ENCODE measurements around the gene CDH13.

CDH13 gene

DNA sequence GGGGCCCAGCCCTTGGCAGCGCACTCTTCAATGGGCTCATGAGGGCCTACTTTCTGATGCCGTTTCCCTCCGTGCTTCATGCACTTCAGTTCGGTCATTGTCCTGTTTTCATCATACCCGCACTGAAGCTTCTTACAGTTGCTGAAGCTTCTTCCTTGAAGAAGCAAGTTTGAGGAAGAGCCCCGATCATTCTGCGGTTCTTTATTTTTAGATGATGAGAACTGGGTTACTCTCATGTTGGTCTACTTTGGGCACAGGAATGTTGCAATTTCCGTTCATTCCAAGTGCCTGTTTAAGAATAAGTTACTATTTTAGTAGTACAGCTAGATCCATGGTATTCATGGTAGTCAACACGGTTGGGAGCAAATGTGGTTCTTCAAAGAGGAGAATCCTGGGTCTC, 593.3 kb downstream of the CDH13 start:
- Histone ChIP-seq H2AFZ (ENCODE audit: low read length, unreplicated experiment) (no peak overlapping the region), H3K79me2 (ENCODE audit: control insufficient read depth, insufficient read depth, low read length, unreplicated experiment) (no peaks in the 10 kb centered on the region), H3K27me3 (ENCODE audit: insufficient read depth, low read length) (no peaks in the 10 kb centered on the region), H3K27ac (ENCODE audit: low read depth, low read length) (no peak overlapping the region), H3K4me1 (ENCODE audit: control insufficient read depth, insufficient read depth, low read length, unreplicated experiment) (no peaks in the 10 kb centered on the region), H3K36me3 (ENCODE audit: insufficient read depth, low read length) (no peaks in the 10 kb centered on the region), H3K4me3 (ENCODE audit: low read depth, low read length) (no peak overlapping the region)

DNA sequence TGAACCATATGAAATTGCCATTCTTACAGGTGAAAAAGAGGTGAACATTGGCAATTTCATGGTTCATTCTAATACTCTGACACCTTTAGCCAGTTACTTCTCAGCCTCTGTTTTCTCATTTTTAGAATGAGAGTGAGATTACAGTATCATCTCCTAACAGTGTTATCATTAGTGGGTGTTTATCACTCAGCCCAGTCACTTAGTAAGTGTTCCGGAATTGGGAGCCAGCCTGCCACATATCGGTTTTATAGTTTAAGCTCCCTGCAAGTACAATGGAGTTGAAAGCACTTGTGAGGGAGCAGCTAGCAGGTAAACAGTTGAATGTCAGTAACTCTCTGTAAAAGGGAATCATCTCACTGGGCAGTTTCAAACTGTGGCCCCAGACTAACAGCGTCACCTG, 597.9 kb downstream of the CDH13 start:
- Histone ChIP-seq H3K27ac (ENCODE audit: low read depth, low read length) (no peak overlapping the region), H3K79me2 (ENCODE audit: control insufficient read depth, insufficient read depth, low read length, unreplicated experiment) (no peaks in the 10 kb centered on the region)

DNA sequence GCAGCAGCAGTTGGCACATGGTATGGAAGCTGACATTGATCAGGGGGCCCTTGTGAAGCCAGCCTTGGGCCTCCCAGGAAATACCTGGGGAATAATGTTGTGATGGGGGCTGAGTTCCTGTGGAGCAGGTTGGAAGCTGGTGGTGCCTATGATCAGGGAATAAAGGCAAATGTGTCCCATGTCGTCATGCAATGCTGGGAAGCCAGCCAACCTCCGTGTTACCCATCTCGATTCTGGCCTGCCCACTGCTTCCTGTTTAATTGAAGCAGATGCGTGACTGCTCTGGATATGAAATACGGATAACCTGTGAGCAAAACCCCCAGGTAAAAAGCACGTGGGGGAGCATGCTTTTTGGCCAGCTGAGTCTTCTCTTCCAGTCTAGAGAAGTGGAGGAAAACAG, 600.6 kb downstream of the CDH13 start:
- H3K27me3 ChIP-seq (ENCODE audit: insufficient read depth, low read length): no peaks in the 10 kb centered on the region
- no peaks in the 10 kb centered on the region for H3K79me2 ChIP-seq (ENCODE audit: control insufficient read depth, insufficient read depth, low read length, unreplicated experiment)
- H3K27ac ChIP-seq (ENCODE audit: low read depth, low read length): no peak overlapping the region
- no peak overlapping the region for H3K4me3 ChIP-seq (ENCODE audit: low read depth, low read length)
- no peaks in the 10 kb centered on the region for H3K4me1 ChIP-seq (ENCODE audit: control insufficient read depth, insufficient read depth, low read length, unreplicated experiment)
- H2AFZ ChIP-seq (ENCODE audit: low read length, unreplicated experiment): no peak overlapping the region
- H3K36me3 ChIP-seq (ENCODE audit: insufficient read depth, low read length): no peaks in the 10 kb centered on the region

More for the DNA sequence above, 597.9 kb downstream of the CDH13 start:
- Histone ChIP-seq H3K36me3 (ENCODE audit: insufficient read depth, low read length) (no peaks in the 10 kb centered on the region), H3K4me3 (ENCODE audit: low read depth, low read length) (no peak overlapping the region), H3K27me3 (ENCODE audit: insufficient read depth, low read length) (no peaks in the 10 kb centered on the region), H2AFZ (ENCODE audit: low read length, unreplicated experiment) (no peak overlapping the region), H3K4me1 (ENCODE audit: control insufficient read depth, insufficient read depth, low read length, unreplicated experiment) (no peaks in the 10 kb centered on the region)

DNA sequence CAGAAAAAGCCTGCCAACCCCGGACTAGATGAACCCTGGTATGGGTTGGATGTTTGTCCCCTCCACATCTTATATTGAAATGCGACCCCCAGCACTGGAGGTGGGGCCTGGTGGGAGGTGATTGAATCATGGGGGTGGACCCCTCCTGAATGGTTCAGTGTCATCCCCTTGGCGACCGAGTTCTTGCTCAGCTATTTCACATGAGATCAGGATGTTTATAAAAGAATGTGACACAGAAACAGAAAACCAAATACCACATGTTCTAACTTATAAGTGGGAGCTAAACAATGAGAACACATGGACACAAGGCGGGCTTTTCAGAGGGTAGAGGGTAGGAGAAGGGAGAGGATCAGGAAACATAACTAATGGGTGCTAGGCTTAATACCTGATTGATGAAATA, 605.0 kb downstream of the CDH13 start:
- Histone ChIP-seq H3K4me1 (ENCODE audit: control insufficient read depth, insufficient read depth, low read length, unreplicated experiment) (no peaks in the 10 kb centered on the region), H3K79me2 (ENCODE audit: control insufficient read depth, insufficient read depth, low read length, unreplicated experiment) (no peaks in the 10 kb centered on the region), H2AFZ (ENCODE audit: low read length, unreplicated experiment) (no peak overlapping the region), H3K27ac (ENCODE audit: low read depth, low read length) (no peak overlapping the region), H3K36me3 (ENCODE audit: insufficient read depth, low read length) (no peaks in the 10 kb centered on the region), H3K27me3 (ENCODE audit: insufficient read depth, low read length) (no peaks in the 10 kb centered on the region), H3K4me3 (ENCODE audit: low read depth, low read length) (no peak overlapping the region)

DNA sequence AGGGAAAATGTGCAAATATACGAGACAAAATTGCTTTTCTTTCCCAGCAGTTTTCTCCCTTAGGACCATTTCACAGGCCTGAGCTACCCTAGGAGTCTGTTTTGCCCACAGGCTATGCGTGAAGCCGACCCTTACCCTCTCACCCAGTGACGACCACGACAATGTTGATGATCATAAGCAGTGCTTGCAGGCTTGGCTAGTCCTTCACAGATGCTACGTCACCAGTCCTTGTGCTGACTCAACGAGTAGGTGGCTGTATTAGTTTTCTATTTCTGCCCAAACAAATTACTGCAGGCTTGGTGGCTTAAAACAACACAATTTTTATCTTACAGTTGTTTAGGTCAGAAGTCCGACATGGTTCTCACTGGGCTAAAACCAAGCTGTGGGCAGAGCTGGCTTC, 606.4 kb downstream of the CDH13 start:
- H3K27ac ChIP-seq (ENCODE audit: low read depth, low read length): no peak overlapping the region
- H3K4me3 ChIP-seq (ENCODE audit: low read depth, low read length): no peak overlapping the region
- no peaks in the 10 kb centered on the region for H3K27me3 ChIP-seq (ENCODE audit: insufficient read depth, low read length)
- no peak overlapping the region for H2AFZ ChIP-seq (ENCODE audit: low read length, unreplicated experiment)
- H3K79me2 ChIP-seq (ENCODE audit: control insufficient read depth, insufficient read depth, low read length, unreplicated experiment): no peaks in the 10 kb centered on the region
- no peaks in the 10 kb centered on the region for H3K4me1 ChIP-seq (ENCODE audit: control insufficient read depth, insufficient read depth, low read length, unreplicated experiment)
- H3K36me3 ChIP-seq (ENCODE audit: insufficient read depth, low read length): no peaks in the 10 kb centered on the region

DNA sequence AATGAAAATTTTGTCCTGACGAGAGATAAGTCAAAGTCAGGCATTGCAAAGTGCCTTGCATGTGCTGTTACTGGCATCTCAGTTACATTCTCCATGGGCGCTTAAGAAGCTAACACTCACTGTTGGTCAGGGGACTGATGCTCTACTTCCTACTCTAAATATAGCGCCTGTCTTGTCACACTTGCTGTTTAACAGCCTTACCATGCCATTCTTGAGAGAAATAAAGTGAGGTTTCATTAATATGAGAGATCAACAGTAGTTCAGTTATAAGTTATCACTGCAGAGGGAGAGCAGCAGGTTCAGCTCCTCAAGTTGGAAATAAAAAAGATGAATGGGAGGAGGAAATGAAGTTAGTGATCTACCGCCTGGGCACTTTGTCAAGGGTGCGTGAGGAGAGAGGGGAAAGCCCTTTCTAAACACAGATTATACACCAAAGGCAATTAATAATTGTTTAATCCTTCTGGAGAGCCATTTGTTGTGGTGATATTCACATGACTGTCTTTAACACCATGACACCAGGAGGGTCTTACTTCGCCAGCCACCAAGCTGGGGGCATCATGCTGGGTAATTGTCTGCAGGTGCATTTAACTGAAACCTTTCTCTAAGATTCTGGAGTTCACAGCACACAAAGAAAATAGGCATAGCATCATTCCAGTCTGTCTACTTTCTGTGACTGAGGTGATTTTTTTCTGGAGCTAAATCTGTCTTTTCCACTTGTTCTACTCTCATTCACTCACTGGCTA, 612.4 kb downstream of the CDH13 start:
- no peaks in the 10 kb centered on the region for H3K4me1 ChIP-seq (ENCODE audit: control insufficient read depth, insufficient read depth, low read length, unreplicated experiment)
- H2AFZ ChIP-seq (ENCODE audit: low read length, unreplicated experiment): no peak overlapping the region
- H3K27me3 ChIP-seq (ENCODE audit: insufficient read depth, low read length): no peaks in the 10 kb centered on the region
- H3K79me2 ChIP-seq (ENCODE audit: control insufficient read depth, insufficient read depth, low read length, unreplicated experiment): no peaks in the 10 kb centered on the region
- H3K4me3 ChIP-seq (ENCODE audit: low read depth, low read length): no peak overlapping the region
- H3K36me3 ChIP-seq (ENCODE audit: insufficient read depth, low read length): no peaks in the 10 kb centered on the region
- H3K27ac ChIP-seq (ENCODE audit: low read depth, low read length): no peak overlapping the region

DNA sequence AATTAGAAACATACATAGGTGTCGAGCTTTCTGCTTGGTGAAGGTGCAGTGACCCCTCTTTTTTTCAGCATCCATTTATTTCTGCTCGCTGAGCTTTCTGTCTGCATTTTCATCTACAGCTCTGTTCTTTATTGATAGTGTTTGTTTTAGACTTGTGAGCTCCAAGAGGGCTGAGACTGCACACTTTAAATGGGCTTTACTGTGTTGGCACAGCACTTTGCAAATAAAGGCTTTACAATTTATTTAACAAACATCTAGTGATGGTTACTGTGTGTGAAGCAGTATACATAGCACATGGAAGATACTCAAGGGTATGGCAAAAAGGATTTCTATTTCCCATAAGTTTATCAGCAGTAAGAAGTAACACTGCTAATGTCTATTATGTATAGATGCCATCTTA, 617.3 kb downstream of the CDH13 start:
- H2AFZ ChIP-seq (ENCODE audit: low read length, unreplicated experiment): no peak overlapping the region
- H3K36me3 ChIP-seq (ENCODE audit: insufficient read depth, low read length): no peaks in the 10 kb centered on the region
- no peaks in the 10 kb centered on the region for H3K27me3 ChIP-seq (ENCODE audit: insufficient read depth, low read length)
- no peak overlapping the region for H3K27ac ChIP-seq (ENCODE audit: low read depth, low read length)
- H3K4me3 ChIP-seq (ENCODE audit: low read depth, low read length): no peak overlapping the region
- no peaks in the 10 kb centered on the region for H3K4me1 ChIP-seq (ENCODE audit: control insufficient read depth, insufficient read depth, low read length, unreplicated experiment)
- H3K79me2 ChIP-seq (ENCODE audit: control insufficient read depth, insufficient read depth, low read length, unreplicated experiment): no peaks in the 10 kb centered on the region

DNA sequence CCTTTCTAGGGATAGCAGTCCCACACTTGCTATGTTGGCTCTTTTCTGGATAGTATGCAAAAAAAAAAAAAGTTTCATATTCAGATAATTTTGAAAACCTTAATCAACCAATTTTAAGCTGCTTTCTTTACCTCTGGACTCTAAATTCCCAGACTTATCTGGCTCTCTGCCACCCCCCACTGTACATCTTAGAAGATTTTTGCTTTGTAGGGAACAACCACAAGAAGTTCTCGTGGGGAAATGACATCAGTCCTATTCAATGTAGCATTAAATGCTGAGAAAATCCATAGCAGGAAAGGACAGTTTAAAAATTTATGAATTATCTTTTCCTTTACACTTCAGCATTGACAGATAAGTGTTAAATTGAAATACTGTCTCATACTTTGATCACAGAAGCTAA, 618.3 kb downstream of the CDH13 start:
- Histone ChIP-seq H3K4me3 (ENCODE audit: low read depth, low read length) (no peak overlapping the region), H2AFZ (ENCODE audit: low read length, unreplicated experiment) (no peak overlapping the region), H3K27ac (ENCODE audit: low read depth, low read length) (no peak overlapping the region), H3K4me1 (ENCODE audit: control insufficient read depth, insufficient read depth, low read length, unreplicated experiment) (no peaks in the 10 kb centered on the region), H3K79me2 (ENCODE audit: control insufficient read depth, insufficient read depth, low read length, unreplicated experiment) (no peaks in the 10 kb centered on the region), H3K36me3 (ENCODE audit: insufficient read depth, low read length) (no peaks in the 10 kb centered on the region), H3K27me3 (ENCODE audit: insufficient read depth, low read length) (no peaks in the 10 kb centered on the region)

DNA sequence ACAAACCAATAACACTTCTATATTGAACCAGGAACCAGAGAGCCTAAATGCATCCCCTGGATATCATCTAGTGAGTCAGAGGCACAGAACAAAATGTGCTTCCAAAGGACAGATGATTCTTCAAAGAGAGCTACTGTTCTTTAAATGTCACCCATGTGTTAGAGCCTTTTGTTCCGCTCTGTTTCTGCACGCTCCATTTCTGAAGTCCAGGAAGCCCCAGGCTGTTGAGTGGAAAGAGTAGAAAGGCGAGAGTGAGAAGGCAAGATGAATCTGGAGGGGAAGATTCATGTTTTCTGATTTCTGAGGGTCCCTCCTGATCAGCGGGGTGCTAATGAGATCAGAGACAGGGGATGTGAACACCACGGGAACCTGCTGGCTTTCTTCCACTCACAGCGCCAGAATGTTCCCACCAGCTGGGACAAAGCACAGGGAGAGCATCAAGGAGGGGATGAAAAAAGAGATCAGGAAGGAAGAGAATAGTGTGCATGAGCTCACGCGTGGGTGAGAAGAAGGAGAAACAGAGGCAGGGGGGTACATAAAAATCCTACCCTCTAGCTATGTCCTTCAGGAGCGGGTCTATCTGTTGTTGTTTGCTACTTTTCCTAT, 621.1 kb downstream of the CDH13 start:
- H3K36me3 ChIP-seq (ENCODE audit: insufficient read depth, low read length): no peaks in the 10 kb centered on the region

DNA sequence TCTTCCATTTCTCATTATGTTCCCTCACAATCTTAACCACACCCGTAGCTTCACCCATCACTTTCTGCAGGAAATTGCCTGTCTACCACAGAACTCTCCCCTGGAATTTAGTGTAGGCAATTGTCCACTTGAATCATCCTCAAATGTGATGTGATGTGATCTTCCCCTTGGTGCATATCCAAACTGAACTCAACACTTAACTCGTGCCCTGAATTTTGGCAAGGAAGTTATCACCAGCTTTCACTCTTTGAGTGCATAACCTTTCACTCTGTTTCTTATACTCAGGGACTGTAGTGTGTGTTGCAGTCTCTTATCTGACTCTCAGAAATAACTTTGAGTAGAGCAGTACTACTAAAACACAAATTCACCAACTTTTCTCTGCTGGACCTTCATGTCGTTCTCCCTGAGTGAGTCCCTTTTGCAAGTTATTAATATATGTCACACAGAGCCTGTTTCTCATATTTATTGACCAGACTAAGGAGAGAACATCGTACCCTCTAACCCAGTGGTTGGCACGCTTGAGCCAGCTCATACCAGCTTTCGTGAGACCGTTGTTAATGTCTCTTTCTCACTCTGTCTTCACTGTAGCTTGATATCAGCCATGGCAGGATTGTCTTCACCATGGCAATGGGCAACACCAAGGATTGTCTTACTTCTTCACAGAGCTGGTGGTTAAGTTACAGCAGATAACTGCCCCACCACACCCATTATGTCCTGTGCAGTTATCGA, 622.1 kb downstream of the CDH13 start:
- H2AFZ ChIP-seq (ENCODE audit: low read length, unreplicated experiment): no peak overlapping the region

More for the DNA sequence above, 621.1 kb downstream of the CDH13 start:
- Histone ChIP-seq H3K4me1 (ENCODE audit: control insufficient read depth, insufficient read depth, low read length, unreplicated experiment) (no peaks in the 10 kb centered on the region), H2AFZ (ENCODE audit: low read length, unreplicated experiment) (no peak overlapping the region), H3K4me3 (ENCODE audit: low read depth, low read length) (no peak overlapping the region), H3K27ac (ENCODE audit: low read depth, low read length) (no peak overlapping the region), H3K27me3 (ENCODE audit: insufficient read depth, low read length) (no peaks in the 10 kb centered on the region), H3K79me2 (ENCODE audit: control insufficient read depth, insufficient read depth, low read length, unreplicated experiment) (no peaks in the 10 kb centered on the region)

DNA sequence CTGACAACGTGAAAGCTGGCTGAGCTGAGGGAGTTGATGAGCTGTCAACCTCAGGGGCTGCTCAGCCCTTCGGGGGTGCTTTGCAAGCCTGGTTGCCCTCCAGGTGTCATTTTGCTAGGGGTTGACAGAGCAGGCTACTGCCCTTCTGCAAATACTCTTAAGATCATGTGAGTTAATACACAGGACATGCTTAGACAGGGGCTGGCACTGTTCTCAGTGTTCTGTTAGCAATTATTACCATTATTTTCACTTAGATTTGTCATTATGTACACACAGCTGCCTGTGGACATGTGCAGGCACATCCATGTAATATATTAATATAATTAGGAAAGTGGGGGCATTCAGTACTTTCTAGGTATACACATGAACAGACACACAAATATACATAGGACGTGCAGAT, 626.8 kb downstream of the CDH13 start:
- H3K4me1 ChIP-seq (ENCODE audit: control insufficient read depth, insufficient read depth, low read length, unreplicated experiment): no peaks in the 10 kb centered on the region
- H3K79me2 ChIP-seq (ENCODE audit: control insufficient read depth, insufficient read depth, low read length, unreplicated experiment): no peaks in the 10 kb centered on the region
- no peak overlapping the region for H3K4me3 ChIP-seq (ENCODE audit: low read depth, low read length)
- no peak overlapping the region for H3K27ac ChIP-seq (ENCODE audit: low read depth, low read length)
- H3K36me3 ChIP-seq (ENCODE audit: insufficient read depth, low read length): no peaks in the 10 kb centered on the region
- H2AFZ ChIP-seq (ENCODE audit: low read length, unreplicated experiment): no peak overlapping the region
- no peaks in the 10 kb centered on the region for H3K27me3 ChIP-seq (ENCODE audit: insufficient read depth, low read length)

More for the DNA sequence above, 622.1 kb downstream of the CDH13 start:
- Histone ChIP-seq H3K36me3 (ENCODE audit: insufficient read depth, low read length) (no peaks in the 10 kb centered on the region), H3K27me3 (ENCODE audit: insufficient read depth, low read length) (no peaks in the 10 kb centered on the region), H3K4me3 (ENCODE audit: low read depth, low read length) (no peak overlapping the region), H3K27ac (ENCODE audit: low read depth, low read length) (no peak overlapping the region), H3K4me1 (ENCODE audit: control insufficient read depth, insufficient read depth, low read length, unreplicated experiment) (no peaks in the 10 kb centered on the region), H3K79me2 (ENCODE audit: control insufficient read depth, insufficient read depth, low read length, unreplicated experiment) (no peaks in the 10 kb centered on the region)

All from ACC112 (cell line).